DOHH2 (cell line): ENCODE data around the gene PRKAG3.

Source experiments
- H3F3A ChIP-seq: fragments of 200-600 bp; sonication (generic), shearing (Covaris generic); 2 replicates; pipeline ENCODE4 v1.6.0; 2016; ENCODE audit warnings: antibody characterized with exemption, mild to moderate bottlenecking; ENCODE audit not compliant: control insufficient read depth, insufficient read depth
- H3K27ac ChIP-seq: fragments of 200-600 bp; sonication (generic); 2 replicates; pipeline ENCODE4 v1.5.1; 2014; ENCODE audit warnings: low read depth, mild to moderate bottlenecking, low read length, moderate library complexity
- H3K27me3 ChIP-seq: fragments of 200-600 bp; sonication (generic); 2 replicates; pipeline ENCODE4 v1.6.1; 2014; ENCODE audit warnings: mild to moderate bottlenecking, low read length, mixed read lengths; ENCODE audit not compliant: control insufficient read depth
- H3K36me3 ChIP-seq: fragments of 200-600 bp; sonication (generic); 2 replicates; pipeline ENCODE4 v1.6.1; 2014; ENCODE audit warnings: mild to moderate bottlenecking, low read length, moderate library complexity, mixed read lengths; ENCODE audit not compliant: control insufficient read depth
- H3K4me1 ChIP-seq: fragments of 200-600 bp; sonication (generic); 2 replicates; pipeline ENCODE4 v1.6.1; 2014; ENCODE audit warnings: mild to moderate bottlenecking, low read length, mixed read lengths; ENCODE audit not compliant: control insufficient read depth
- H3K4me2 ChIP-seq: fragments of 200-600 bp; sonication (generic); 2 replicates; pipeline ENCODE4 v1.6.0; 2014; ENCODE audit warnings: mild to moderate bottlenecking, low read length, moderate library complexity
- H3K4me3 ChIP-seq: fragments of 200-600 bp; sonication (generic); 2 replicates; pipeline ENCODE4 v1.5.1; 2014; ENCODE audit warnings: mild to moderate bottlenecking, low read length, mixed read lengths
- H3K79me2 ChIP-seq: fragments of 200-600 bp; sonication (generic); 2 replicates; pipeline ENCODE4 v1.6.1; 2014; ENCODE audit warnings: mild to moderate bottlenecking, low read length, mixed read lengths; ENCODE audit not compliant: control insufficient read depth
- H3K9me2 ChIP-seq: fragments of 200-600 bp; sonication (generic); replicated peaks from 2 replicates; pipeline ENCODE4 v1.6.1; 2014; ENCODE audit warnings: mild to moderate bottlenecking, low read length, mixed read lengths; ENCODE audit not compliant: control insufficient read depth
- H3K9me3 ChIP-seq: fragments of 200-600 bp; sonication (generic); 2 replicates; pipeline ENCODE4 v1.6.1; 2014; ENCODE audit warnings: antibody characterized with exemption, low read length, mixed read lengths; ENCODE audit not compliant: control insufficient read depth, insufficient read depth
- H4K20me1 ChIP-seq: fragments of 200-600 bp; sonication (generic); 2 replicates; pipeline ENCODE4 v1.6.0; 2014; ENCODE audit warnings: low read depth, mild to moderate bottlenecking, antibody characterized with exemption, low read length, moderate library complexity; ENCODE audit not compliant: control insufficient read depth, insufficient read depth
- CTCF ChIP-seq: fragments of 200-600 bp; sonication (generic); IDR thresholded peaks from one replicate; pipeline ENCODE4 v1.5.1; 2014; ENCODE audit warnings: antibody characterized with exemption, mild to moderate bottlenecking, low read depth, low read length; ENCODE audit not compliant: poor library complexity, severe bottlenecking
- EZH2phosphoT487 ChIP-seq: fragments of 200-600 bp; sonication (generic); IDR thresholded peaks from 2 replicates; pipeline ENCODE4 v1.6.1; 2017; ENCODE audit warnings: borderline replicate concordance, mild to moderate bottlenecking, antibody characterized with exemption, low read length, moderate library complexity, mixed read lengths

Gene PRKAG3

GRCh38 chr2:218813771-218814460, 17.7 kb downstream of the PRKAG3 start:
- H3K4me3 ChIP-seq = no peak overlapping the region
- no peaks in the 10 kb centered on the region for H3K4me1 ChIP-seq
- no peak for TF ChIP-seq CTCF
- no peak for TF ChIP-seq EZH2phosphoT487
- no peaks in the 10 kb centered on the region for H3F3A ChIP-seq
- H3K79me2 ChIP-seq = no peaks in the 10 kb centered on the region
- H3K9me3 ChIP-seq = no peaks in the 10 kb centered on the region
- no peak overlapping the region for H3K27ac ChIP-seq
- H3K27me3 ChIP-seq = peaks cover 12% of the 10 kb centered on the region
- no peak overlapping the region for H3K4me2 ChIP-seq
- no peaks in the 10 kb centered on the region; the same call in 1 of the 2 replicates for H4K20me1 ChIP-seq
- no peaks in the 10 kb centered on the region for H3K9me2 ChIP-seq
- no peaks in the 10 kb centered on the region for H3K36me3 ChIP-seq

- no peaks in the 10 kb centered on the region for H3K4me1 ChIP-seq
- H3K9me2 ChIP-seq = no peaks in the 10 kb centered on the region
- H3K36me3 ChIP-seq = no peaks in the 10 kb centered on the region
- no peaks in the 10 kb centered on the region for H3F3A ChIP-seq
- no peaks in the 10 kb centered on the region for H3K79me2 ChIP-seq
- H4K20me1 ChIP-seq = no peaks in the 10 kb centered on the region
- H3K9me3 ChIP-seq = no peaks in the 10 kb centered on the region
- TF ChIP-seq CTCF = no peak
- no peak for TF ChIP-seq EZH2phosphoT487
- no peak overlapping the region for H3K4me2 ChIP-seq
- H3K27me3 ChIP-seq = peaks cover 12% of the 10 kb centered on the region
- H3K27ac ChIP-seq = no peak overlapping the region
- H3K4me3 ChIP-seq = no peak overlapping the region
These were observed 18.7 kb downstream of the PRKAG3 start for GRCh38 chr2:218812861-218813260.

- H3K9me3 ChIP-seq = no peaks in the 10 kb centered on the region
- no peaks in the 10 kb centered on the region for H3K4me1 ChIP-seq
- TF ChIP-seq EZH2phosphoT487 = no peak
- TF ChIP-seq CTCF = no peak
These were observed 19.3 kb downstream of the PRKAG3 start for GRCh38 chr2:218812096-218812815.

More at GRCh38 chr2:218812096-218812815, 19.3 kb downstream of the PRKAG3 start:
- H3K27me3 ChIP-seq = peaks cover 12% of the 10 kb centered on the region
- no peaks in the 10 kb centered on the region for H4K20me1 ChIP-seq
- no peaks in the 10 kb centered on the region for H3K9me2 ChIP-seq
- H3K36me3 ChIP-seq = no peaks in the 10 kb centered on the region
- H3K27ac ChIP-seq = no peak overlapping the region
- no peaks in the 10 kb centered on the region for H3F3A ChIP-seq
- H3K4me3 ChIP-seq = no peak overlapping the region
- no peak overlapping the region for H3K4me2 ChIP-seq
- no peaks in the 10 kb centered on the region for H3K79me2 ChIP-seq
